ENCODE results near the gene AP1G2.

The AP1G2 gene

GRCh38 chr14:23522643-23523198, 44.9 kb downstream of the AP1G2 start:
- in situ Hi-C loops (cut with MboI; ENCODE audit: low sequenced_read_pairs): no loop called here

GRCh38 chr14:23521785-23522640, 45.6 kb downstream of the AP1G2 start:
- in situ Hi-C loops (cut with MboI; ENCODE audit: low sequenced_read_pairs): no loop called here

GRCh38 chr14:23520899-23521533, 46.6 kb downstream of the AP1G2 start:
- in situ Hi-C loops (cut with MboI; ENCODE audit: low sequenced_read_pairs): no loop called here

DNA sequence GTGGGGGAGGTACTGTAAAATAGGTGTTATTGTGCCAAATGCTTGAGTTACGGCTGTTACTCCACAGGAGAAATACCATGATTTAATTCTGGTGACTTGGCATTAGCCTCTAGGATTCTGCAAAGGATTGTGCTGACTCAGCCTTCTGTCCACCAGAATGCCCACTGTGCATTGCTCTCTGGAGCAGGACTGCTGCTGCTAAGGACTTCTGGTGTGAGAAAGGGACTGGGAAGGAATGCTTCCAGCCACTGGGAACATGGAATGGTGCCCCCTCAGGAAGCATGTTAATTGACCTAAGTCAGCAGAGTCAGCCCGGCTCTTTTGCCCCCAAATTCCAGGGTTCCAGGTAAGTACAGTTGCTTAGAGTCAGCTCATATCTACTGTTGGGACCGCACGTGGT, 48.9 kb downstream of the AP1G2 start:
- in situ Hi-C loops (cut with MboI; ENCODE audit: low sequenced_read_pairs): no loop called here

DNA sequence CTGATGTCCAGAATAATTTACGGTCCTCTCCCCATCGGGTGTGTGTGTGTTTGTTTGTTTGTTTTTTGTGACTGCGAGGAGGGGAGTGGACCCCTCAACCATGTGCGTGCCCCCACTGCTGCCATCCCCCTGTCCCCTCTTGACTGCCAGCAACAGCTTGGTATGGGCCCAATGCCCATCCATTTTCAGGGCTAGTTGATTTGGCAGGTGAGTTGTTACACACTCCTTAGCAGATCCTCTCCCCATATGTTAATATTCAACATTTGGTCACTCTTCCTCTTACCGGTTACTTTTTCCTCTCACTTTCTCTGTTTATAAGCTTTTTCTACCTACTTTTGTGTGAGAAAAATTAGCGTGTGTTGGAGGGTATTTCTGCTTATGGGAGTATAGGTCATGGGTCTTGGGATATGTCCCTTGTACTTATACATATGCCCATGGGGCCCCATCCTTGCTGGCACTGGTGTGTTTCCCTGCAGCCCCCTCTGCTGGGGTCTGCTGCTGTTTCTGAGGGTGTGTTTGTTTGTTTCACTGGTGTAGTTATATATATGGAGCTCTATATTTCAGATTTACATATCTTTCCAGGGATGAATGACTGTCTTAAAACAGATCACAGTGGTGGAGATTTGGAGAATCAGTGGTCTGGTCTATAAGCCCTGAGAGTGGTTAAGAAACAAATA, 49.8 kb downstream of the AP1G2 start:
- in situ Hi-C loops (cut with MboI; ENCODE audit: low sequenced_read_pairs): no loop called here

DNA sequence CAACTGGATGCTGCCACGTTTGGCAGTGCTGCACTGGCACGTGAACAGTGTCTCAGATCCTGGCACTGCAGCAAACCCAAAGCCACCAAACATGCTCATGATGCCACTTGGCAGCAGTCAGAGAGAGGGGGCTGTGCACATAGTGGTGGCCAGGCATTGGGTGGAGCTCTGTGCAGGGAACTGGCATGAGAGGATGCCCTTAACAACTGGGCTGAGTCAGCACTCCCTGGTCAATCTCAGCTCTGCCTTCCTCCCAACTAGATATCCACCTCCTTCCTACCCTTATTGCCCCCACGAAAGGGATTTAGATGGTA, 53.0 kb downstream of the AP1G2 start:
- in situ Hi-C loops (cut with MboI; ENCODE audit: low sequenced_read_pairs): no loop called here

- in situ Hi-C loops (cut with MboI; ENCODE audit: low sequenced_read_pairs): no loop called here
Observed at GRCh38 chr14:23513818-23514643, 53.6 kb downstream of the AP1G2 start.

DNA sequence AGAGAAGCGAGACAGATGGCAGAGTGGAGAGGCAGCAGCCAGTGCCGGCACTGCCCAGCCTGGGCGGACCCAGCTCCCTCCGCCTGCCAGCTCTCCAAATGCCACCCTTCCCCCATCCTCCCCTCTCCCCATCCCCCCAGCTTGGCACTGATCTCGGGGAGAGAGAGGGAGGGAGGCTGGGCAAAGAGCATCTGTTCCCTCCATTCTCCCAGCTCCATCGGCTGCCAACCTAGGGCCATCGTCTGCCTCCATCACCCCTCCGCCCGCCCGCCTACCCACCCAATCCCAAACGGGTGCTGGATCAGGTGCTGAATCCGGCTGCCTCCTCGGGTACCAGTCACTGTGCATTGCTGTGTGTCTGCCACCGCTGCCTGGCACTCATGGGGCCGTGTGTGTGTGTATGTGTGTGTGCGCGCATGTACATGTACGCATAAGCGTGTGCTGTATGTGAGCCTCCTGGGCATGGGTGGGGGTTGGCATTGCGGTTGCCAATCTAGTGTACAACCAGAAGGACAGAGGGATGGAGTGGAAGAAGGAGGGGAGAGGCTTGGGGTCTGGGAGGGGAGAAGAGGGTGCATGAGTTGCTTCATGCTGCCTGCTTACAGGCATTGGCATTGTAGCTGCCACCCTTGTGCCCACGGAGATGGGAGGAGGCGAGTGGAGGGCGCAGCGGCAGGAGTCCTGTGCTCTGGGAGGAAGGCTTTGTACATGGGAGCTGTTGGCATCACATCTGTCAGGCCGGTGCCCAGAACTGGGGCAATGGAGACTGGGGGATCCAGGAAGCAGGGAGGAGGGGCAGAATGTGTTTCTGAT, 54.4 kb downstream of the AP1G2 start:
- in situ Hi-C loops (cut with MboI; ENCODE audit: low sequenced_read_pairs): no loop called here

DNA sequence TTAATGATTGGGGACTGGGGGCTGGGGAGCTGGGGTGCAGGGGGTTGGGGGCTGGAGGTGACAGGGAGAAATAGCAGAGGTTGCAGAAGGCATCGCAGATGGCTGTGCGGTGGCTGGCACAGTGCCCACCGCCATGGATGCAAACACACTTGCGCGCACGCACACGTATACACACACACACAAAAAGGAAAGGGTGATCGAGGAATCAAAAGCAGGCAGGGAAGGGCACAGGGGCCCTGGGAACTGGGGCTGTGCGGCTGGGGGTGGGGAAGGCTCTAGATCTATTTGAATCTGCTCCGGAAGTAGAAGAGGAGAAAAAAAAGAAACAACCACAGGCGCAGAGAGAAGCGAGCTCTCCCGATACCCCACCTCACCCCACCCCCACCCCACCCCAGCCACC, 55.4 kb downstream of the AP1G2 start:
- in situ Hi-C loops (cut with MboI; ENCODE audit: low sequenced_read_pairs): no loop called here
